DMS79 treated with DMSO at 0.1 percent for 48 hours (cell line): ENCODE results near the gene IGSF9B.

Source experiments
- DNase-seq: peaks from one replicate; lab custom pipeline; 2025; lab: John Stamatoyannopoulos, UW

IGSF9B gene

DNA sequence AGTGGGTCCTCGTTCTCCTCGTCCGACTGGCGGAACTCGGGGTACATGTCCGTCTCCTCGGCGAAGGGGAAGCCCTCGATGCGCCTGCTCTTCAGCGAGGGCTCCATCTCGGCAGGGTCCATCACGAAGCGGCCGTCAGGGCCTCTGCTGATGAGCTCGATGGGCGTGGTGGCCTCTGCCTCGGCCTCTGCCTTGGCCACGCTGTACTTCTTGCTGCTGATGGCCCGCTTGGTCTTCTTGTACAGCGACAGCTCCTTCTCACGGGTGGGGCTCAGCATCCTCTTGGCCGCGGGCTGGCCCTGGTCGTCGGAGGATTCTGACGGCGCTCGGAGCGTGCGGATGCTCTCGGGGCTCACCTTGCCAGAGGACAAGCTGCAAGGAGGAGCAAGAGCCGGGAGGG is 35.7 kb downstream of the IGSF9B start:
- no peak for DNase-seq

- DNase-seq, result no peak
Observed at GRCh38 chr11:133920109-133920990, 36.4 kb downstream of the IGSF9B start.

DNA sequence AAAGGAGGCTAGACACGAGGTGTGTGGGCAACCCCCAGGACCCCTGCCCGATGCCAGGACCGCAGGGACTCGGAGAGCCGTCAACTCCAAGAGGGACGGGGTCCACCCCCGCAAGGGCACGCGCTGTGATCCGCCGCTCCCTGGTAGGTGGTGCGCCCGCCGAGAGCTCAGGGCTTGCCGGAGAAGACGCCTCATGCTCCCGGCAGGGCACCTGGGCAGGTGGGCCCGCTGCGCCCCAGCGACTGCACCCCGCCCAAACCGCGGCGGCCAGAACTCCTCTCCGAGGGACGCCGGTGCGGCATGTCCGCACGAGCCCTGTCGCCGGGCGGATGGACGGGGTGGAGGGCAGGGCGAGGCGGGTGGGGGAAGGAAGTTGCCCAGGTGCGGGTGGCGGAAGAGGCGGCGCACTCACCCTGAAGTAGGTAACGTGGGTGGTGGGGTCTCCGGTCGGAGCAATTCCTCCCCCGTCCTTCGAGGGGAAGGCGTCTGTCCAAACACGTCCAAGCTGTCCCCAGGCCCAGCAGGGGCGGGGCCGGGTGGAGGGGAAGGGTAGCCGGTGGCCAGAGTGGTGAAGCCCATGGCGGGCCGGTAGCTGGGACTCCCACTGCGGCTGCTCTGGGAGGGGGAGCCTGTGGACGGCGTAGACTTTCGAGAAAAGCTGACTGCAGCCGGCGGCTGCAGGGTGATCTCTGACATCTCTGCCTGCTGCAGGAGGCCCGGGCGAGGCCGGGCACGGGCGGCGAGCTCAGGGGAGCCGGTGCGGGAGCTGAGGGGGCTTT is 37.2 kb downstream of the IGSF9B start:
- DNase-seq, result no peak

DNA sequence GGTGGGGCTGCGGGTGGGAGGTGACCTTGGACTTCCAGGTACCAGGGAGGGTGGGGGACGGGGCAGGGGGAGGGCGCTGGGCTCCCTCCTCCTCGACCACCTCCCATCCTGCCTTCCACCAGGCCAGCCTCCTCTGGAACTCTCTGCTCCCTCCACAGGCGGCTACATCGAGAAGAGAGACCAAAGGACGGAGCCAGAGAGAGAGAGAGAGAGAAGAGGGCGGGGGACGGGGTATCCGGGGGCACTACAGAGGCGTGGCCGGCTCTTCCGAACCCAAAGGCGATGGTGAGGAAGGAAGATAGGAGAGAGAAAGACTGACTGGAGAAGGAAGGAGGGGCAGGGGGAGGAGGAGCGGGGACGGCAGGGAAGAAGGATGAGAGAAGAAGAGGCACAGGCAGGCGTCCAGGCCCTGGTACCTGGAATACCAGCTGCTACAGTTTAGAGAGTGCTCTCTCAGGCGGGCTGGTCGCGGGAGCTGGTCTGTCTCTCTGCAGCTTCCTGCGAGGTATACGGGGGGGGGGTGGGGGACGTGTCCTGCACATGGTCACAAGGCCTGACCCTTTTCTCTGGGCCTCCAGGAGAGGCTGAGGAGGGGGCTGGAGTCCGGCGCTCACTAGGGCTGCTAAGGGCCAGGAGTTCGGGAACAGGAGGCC is 38.0 kb downstream of the IGSF9B start:
- no peak for DNase-seq

DNA sequence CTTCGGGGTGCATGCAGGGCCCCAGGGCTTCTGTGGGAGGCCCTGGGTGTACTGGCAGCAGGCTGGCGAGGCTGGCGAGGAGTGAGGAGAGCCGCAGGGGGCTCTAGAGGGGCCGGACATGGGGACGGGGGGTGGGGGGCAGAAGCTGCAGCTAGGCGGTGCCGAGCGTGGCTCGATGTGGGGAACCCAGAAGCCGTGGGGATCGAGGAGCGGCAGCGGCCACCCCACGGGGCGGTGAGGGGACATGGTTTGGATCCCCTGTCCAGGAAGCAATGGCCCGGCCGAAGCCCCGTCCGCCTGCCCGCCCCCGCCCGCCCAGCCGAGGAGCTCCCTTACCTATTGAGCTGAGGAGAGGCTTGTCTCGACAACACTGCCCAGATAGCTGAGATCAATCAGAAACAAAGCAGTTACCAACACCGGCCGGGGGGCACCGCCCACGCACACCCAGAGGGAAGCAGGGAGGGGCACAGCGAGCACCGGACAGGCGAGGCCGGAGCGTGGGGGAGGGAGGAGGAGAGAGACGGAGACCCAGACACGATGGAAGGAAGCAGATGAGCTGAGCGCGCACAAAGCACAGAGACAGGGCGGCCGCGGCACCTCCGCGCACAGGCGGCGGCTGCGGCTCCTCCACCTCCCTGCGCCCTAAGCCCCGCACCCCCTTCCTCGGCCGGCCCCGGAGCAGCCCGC is 38.7 kb downstream of the IGSF9B start:
- no peak for DNase-seq

DNA sequence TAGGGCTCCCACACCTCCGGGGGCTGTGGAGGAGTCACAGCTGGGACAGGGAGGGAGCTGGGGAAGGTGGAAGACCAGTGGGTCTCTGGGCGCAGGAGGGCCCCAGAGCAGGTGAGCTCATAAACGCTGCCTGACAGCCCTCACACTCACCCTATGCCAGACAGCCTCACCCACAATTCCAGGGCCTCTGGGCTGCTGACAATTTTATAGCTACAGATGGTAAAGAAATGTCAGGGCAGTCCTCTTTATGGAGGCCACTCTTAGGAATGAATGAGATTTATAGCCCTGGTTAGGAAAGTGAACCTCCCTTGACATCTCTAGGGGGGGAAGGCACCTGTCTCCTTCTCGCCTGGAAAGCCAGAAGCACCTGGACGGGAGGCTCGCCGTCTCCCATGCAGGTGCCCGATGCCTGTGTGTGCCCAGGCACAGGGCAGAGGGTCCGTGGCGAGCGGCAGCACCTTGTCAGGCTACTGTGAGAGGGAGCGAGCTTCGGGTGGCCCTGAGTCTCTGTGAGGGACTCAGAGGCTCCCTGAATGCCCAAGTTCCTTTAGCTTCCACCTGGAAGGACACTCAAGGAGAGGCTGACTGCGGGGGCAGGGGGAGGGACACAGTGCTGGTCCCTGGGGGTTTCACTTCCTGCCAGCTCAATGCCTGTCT is 39.9 kb downstream of the IGSF9B start:
- DNase-seq, result no peak

- DNase-seq, result peak; percentile 83
Observed at GRCh38 chr11:133913761-133914160, 43.0 kb downstream of the IGSF9B start.

- DNase-seq, result no peak
Observed at GRCh38 chr11:133911171-133911570, 45.6 kb downstream of the IGSF9B start.

GRCh38 chr11:133910101-133910500 is 46.7 kb downstream of the IGSF9B start:
- no peak for DNase-seq

GRCh38 chr11:133908827-133909226 is 47.9 kb downstream of the IGSF9B start:
- DNase-seq, result no peak

DNA sequence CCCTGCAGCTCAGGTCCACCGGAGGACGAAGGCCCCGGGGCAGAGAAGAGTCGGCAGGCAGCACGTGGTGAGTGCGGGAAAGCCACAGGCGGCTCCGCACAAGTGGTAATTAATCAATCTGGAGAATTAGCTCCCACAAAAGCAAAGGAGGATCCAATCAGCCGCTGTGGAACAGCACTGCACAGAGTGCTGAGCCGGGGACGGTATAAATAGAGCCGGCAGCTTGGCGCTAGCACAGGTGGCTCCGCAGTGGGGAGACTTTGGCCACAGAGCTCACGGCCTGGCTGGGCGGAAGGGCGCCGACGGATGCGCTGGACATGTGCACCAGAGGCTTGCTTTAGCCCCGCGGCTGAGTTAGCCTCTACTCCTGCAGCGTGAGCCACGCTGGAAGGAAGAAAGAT is 48.9 kb downstream of the IGSF9B start:
- DNase-seq, result no peak

DNA sequence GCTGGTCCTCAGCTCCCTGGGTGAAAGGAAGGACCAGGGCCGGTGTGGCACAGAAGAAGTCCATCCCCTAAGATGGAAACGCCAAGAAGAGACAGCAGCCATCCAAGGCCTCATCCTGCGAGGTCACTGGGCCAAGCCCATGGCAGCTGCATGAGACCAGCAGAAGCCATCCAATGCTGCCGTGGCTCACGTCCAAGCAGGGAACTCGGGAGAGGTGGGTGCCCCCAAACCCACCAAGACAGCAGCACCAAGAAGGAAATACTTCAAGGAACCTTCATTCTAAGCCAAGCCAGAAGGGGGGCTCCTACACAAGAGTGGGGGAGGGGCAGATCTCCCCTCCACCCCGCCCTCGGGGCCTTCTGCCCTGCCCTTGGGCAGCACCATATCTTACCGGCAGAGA is 49.6 kb downstream of the IGSF9B start:
- no peak for DNase-seq

DNA sequence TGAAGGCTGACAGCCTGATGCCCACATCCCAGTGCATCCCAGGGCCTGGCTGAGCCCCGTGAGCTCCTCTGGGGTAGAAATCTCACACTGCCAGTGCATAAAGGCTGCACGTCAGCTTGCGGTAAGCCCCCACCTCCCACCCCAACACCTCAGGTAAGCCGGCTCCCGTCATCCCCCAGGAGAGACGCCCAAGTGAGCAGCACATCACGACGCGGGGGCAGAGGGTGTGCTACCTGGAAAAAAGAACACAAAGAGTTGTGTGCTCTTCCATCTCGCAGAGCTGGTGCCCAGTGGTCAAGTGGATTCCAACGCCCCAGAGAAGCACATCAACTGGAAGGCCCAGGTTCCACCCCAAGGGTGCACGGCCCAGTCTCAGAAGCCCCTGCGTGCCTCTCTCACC is 50.0 kb downstream of the IGSF9B start:
- DNase-seq, result no peak

DNA sequence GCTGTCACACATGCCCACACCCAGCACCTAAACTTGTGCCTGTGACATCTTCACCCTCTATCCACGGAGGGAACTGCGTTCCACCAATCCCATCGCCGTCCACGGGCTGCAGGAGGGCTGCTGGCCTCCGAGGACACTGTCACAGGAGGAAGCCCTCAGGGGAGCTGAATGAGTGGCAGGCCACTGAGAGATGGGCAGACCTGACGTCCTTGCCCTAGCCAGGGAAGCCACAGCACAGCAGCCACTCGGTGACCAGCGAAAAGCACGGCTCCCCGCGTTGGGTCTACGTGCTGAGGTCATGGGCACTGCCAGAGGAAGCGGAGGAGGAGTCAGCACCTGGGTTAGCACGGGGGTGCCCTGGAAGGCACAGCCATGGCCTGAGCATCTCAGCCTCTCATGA is 50.5 kb downstream of the IGSF9B start:
- no peak for DNase-seq

DNA sequence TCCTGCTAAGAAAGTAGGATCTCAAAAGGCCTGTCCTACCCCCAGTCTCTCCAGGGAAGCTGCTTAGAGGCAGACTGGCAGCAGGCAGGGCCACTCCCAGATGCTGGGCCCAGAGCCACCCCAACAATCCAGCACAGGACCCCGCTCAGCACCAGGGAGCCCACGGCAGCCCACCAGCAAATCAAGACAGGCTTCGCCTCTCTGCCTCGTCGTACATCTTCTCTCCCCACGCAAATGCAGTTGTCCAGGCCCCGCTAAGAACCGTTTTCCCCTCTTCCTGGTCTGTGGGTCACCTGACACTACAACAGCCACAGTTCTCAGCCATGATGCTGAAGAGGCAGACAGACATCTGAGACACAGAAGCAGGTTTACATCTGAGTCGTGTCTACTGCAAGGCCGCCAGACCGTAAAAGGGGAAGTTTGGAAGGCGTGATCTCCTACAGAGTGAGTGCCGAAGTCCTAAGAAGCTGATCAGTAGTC is 51.1 kb downstream of the IGSF9B start:
- no peak for DNase-seq

DNA sequence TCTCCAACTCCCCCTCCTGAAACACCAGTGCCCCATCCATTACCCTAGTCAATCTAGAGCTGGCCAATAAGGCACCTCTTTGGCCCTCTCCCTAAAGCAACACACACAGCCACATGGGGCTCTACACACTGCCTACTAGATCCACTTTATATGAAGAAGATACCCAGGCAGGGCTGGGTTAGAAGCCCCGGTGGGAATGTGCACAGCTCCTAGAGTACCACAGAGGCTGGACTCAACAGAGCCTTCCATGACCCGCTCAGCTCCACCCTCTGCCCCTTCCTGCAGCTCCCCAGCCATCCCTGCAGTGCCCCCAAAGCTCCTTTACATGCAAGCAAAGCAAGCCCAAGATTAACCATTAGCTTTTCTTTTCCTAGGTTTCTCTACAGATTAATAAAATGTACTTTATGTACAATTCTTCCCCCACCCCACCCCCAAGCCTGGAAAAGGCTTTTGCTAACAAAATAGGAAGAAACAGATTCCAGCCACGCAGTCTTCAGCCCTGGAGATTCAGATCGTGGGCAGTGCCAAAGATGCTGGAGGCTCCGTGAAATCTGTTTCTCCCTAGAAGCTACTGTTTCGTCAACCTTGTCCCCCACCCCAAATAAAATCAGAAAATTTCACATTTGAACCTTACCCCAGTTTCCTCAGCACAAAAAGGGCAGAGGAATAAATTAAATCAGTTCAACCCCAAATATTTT is 51.8 kb downstream of the IGSF9B start:
- no peak for DNase-seq

DNA sequence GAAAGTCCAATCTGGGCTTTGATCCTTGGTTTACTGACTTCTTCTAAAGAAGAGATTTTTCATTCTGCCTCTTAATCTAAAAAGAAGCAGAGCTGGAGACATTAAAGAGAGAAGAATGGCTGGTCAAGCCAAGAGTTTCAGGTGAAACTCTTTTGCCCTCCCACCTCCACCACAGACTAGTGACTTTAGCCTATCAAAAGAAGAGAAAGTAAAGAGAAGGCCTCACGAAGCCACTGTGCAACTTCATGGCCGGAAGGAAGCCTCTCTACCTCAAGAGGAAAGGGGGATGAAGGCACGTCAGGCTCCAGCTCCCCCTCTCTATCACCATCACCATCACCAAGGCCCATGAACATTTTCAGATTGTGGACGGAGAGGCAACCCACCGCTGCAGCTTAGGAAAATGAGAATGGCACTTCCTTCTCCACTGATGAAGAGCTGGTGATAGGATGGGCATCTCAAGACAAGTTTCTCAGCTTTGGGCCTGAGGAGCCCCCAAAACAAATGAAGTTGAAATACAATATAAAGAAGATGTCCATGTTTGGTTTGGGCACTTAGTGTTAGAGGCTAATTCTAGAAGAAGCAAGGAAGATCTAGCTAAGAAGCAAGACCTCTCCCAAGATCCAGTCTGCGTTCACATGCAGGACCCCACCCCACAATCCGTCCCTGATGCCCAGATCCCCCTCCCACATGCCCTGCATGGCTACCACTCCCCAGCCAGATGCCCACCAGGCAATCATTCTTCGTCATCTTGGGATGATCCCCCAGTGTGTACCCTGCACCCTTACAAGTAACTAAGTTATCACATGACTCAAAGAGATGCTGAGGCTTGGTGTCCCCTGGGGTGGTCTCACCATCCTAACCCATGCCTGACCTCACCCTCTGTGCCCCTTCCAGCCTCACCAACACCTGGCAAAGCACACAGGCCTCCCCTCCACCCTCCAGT is 52.6 kb downstream of the IGSF9B start:
- no peak for DNase-seq

- DNase-seq, result no peak
Observed at GRCh38 chr11:133903056-133903455, 53.7 kb downstream of the IGSF9B start.

DNA sequence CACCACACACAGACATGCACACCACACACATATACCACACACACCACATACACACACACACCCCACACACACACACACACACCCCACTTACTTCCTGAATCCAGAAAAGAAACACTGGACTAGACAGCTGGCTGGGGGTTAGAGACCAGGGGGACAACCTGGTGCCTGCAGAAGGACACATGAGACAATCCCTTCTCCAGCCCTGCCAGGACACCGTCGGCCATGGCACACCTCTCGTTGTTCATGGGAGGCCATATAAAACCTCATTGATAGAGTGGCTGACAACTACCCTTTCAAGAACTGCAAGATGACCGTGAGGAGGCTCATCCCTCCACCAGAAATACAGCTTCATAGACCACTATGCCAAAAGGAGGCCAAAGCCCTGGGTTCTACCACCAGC is 54.3 kb downstream of the IGSF9B start:
- DNase-seq, result no peak

DNA sequence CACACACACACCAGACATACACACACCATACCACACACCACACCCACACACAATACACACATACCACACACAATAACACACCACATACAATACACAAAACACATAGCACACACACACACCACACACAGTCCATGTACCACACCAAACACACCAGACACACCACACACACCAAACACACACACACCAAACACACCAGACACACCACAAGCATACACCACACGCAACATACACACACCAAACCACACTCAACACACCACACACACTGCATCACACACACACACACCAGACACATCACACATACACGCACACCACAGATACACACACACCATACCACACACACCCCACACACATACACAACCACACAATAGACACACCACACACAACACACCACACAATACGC is 54.8 kb downstream of the IGSF9B start:
- DNase-seq, result no peak
